ENCODE data around the gene PLXNA1. TPM values are rescaled to one million over a fixed set of nuclear protein-coding genes. Genes with fewer than 3 reads are reported as not detected.

PLXNA1 gene
- total and polyA plus RNA-seq, 9 of the 15 experiments (the other 6 are each of a cell fraction or from before 2014, with no cell fraction given): 0.23 to 59.9 (median 16.8) TPM

DNA sequence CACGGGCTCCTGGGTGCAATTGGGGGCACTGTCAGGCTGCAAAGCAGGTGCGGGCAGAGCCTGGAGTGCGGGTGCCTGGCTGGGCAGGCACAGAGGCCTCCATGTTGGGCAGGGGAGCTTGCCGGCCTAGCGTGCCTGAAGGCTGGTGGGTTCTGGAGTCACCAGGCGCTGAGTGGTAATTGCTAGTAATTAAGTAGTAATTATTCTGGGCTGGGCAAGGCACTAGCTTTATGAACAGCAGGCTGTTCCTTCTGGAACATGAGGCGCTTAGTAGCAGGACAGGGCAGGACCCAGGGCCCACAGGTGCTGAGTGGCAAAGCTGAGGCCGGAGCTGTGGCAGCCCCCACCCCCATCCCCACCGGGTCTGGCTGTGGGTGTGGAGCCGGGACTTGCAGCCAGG lies 25.3 kb downstream of the PLXNA1 start:
- Histone ChIP-seq H3K79me2 (ENCODE audit: control insufficient read depth, insufficient read depth, low read length) (no peaks in the 10 kb centered on the region), H3K9me1 (ENCODE audit: control insufficient read depth, insufficient read depth, low read length) (no peaks in the 10 kb centered on the region), H3K9me3 (replicated peaks; ENCODE audit: control insufficient read depth, insufficient read depth, low read depth, low read length) (no peaks in the 10 kb centered on the region), H3K27ac (ENCODE audit: extremely low read depth, low read depth, low read length) (no peak overlapping the region), H3K4me1 (replicated peaks in 1 of 2; ENCODE audit: control insufficient read depth in 2 of 2, insufficient read depth in 2 of 2, low read length in 2 of 2) (peaks cover 0 to 10% of the 10 kb centered on the region in 2 experiments; a peak in 2 of 5 replicates), H3K9ac (ENCODE audit: insufficient read depth in 1 of 2, low read depth in 2 of 2, low read length in 2 of 2) (no peak overlapping the region), H3K4me2 (ENCODE audit: insufficient read depth, low read length) (no peak overlapping the region), H4K20me1 (replicated peaks; ENCODE audit: control insufficient read depth, insufficient read depth, low read length) (no peaks in the 10 kb centered on the region), H3K36me3 (ENCODE audit: control insufficient read depth, insufficient read depth, low read length) (peaks cover 52% of the 10 kb centered on the region; the same call in 2 of the 3 replicates), H3K27me3 (ENCODE audit: control insufficient read depth in 2 of 2, insufficient read depth in 2 of 2, low read length in 2 of 2) (no peaks in the 10 kb centered on the region), H3K4me3 (no peak overlapping the region), H2AFZ (ENCODE audit: low read depth, low read length) (no peak overlapping the region)
- DNase-seq (ENCODE audit: extremely low read depth in 1 of 4, low spot score in 3 of 4) (no peak), FAIRE-seq (no peak), ATAC-seq (no peak)
- POLR2A ChIA-PET: interaction anchor here (1.2 kb wide), 1 partner anchor 16 kb away, joined by 3 read pairs; no protein-coding TSS in a partner anchor
- no peak for TF ChIP-seq NFYB (IDR thresholded peaks at IDR 0.05; ENCODE audit: extremely low read depth, insufficient read length)
- TF ChIP-seq MIER1 (IDR thresholded peaks at IDR 0.05; ENCODE audit: low read depth): no peak
- TF ChIP-seq HDAC2 (IDR thresholded peaks at IDR 0.05): no peak
- no peak for TF ChIP-seq HMBOX1 (IDR thresholded peaks at IDR 0.05)
- TF ChIP-seq, protein P1, sequence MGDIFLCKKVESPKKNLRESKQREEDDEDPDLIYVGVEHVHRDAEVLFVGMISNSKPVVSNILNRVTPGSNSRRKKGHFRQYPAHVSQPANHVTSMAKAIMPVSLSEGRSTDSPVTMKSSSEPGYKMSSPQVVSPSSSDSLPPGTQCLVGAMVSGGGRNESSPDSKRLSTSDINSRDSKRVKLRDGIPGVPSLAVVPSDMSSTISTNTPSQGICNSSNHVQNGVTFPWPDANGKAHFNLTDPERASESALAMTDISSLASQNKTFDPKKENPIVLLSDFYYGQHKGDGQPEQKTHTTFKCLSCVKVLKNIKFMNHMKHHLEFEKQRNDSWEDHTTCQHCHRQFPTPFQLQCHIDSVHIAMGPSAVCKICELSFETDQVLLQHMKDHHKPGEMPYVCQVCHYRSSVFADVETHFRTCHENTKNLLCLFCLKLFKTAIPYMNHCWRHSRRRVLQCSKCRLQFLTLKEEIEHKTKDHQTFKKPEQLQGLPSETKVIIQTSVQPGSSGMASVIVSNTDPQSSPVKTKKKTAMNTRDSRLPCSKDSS (IDR thresholded peaks at IDR 0.05; ENCODE audit: low read depth, partially characterized antibody): no peak
- CTCF ChIA-PET (ENCODE audit: low intra/inter-chr PET ratio): no interaction called here
- in situ Hi-C loops (cut with MboI): no loop called here
- no TSS peak for BruUV-seq (replicated peaks)
- WGBS (ENCODE audit: insufficient coverage, low coverage, missing lambda C conversion rate): 93% methylated on average over 8 of the region's 10 CpGs
- intact Hi-C loops (cut with micrococcal nuclease): no loop called here

Data from K562 (cell line).